GM10847 (cell line): ENCODE results near the gene TMEM234.

Experiments
- POLR2A ChIP-seq: IDR thresholded peaks from 2 replicates; pipeline ENCODE4 v1.6.1; 2011; ENCODE audit not compliant: insufficient read length; ENCODE audit errors: extremely low read depth

Gene TMEM234

DNA sequence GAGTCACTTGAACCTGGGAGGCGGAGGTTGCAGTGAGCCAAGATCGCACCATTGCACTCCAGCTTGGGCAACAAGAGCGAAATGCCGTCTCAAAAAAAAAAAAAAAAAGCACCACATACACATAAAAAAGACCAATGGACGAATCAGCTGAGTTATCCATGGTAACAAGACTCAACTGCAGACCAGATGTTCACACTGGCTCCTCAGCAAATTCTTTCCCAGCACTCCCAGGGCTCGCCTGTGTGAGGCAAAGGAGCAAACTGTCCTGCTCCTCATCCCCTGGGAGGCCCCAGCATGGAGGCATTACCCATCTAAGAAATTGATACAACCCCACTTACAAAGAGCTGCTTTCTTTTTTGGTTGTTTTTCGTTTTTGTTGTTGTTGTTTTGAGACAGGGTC, 3.1 kb downstream of the TMEM234 start:
- no peak for TF ChIP-seq POLR2A

GRCh38 chr1:32216566-32216965, 5.6 kb downstream of the TMEM234 start:
- no peak for TF ChIP-seq POLR2A

DNA sequence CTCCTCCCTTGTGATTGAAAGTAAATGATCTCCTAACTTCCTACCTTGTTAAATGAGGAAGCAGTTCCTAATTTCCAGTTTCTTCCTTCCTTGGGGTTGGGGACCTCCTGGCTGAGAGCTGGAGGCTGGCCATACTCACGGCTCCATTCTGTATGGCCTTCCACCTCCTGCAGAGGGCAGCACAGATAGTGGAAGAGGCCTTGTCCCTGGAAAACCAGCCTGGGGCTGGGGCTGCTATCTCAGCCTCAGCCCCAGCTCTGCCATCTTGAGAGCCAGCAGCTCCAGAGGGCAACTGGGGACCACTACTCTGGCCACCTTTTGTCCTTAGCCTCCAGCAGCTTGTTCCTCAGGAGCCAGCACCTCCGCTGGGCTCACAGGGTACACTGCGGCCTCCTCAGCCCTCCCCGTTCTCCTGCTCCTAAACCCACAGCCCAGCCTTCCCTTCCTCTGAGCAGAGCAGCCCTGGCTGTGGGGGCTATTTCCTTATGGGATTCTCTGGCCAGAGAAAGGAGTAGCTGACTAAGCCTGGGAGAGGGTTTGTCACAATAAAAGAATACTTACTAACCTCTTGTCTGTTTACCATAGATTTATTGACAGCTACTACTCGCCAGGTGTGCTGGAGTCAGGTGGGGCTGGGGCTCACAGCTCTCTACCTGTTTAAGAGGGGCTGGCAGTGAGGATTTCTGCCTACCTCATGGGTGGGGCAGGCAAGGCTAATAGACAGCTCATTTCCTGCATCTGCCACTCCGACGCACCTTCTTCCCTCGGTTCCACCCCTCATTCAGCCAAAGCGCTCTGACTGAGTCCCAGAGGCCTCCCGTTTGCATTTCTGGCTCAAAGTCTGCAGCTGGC, 6.3 kb downstream of the TMEM234 start:
- TF ChIP-seq POLR2A = no peak

DNA sequence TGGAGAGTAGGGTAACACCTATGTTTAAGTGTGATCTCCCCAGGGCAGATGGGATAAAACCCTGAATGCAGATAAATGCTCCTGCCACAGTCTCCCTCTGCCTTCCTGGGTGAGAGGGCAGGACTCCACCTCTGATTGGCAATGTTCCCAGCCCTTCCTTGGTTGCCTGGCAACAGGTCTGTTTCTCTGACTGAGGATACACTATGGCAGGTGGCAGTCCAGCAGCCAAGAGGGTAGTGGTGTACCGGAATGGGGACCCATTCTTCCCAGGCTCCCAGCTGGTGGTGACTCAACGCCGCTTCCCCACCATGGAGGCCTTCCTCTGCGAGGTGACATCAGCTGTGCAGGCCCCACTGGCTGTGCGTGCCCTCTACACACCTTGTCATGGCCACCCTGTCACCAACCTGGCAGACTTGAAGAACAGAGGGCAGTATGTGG, 13.2 kb downstream of the TMEM234 start, which contains the start of gene DCDC2B:
Gene DCDC2B, plus strand, starts transcription at position 199 of the 438 bp plus-strand sequence. Its CDS starts 5 bp downstream, at position 204.
- TF ChIP-seq POLR2A = no peak

DNA sequence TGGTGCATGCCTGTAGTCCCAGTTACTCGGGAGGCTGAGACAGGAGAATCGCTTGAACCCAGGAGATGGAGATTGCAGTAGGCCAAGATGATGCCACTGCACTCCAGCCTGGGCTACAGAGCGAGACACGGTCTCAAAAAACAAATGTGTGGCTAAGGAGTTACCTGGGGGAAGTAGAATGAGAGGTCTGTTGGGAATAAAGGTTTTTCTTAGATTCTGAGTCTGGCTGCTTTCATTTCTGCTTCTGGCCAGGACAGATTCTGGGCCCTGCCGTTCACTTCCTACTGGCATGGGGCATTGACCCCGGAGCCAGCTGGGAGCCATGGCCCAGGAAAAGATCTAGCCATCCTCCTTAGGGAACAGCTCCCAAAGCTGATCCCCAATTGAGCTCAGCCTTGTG, 13.7 kb downstream of the TMEM234 start:
- TF ChIP-seq POLR2A = no peak

GRCh38 chr1:32205401-32206370, 16.5 kb downstream of the TMEM234 start, which contains the start of gene IQCC:
TSS of gene IQCC (plus strand) at chr1:32205671. CDS start at chr1:32205682, 11 bp downstream.
- peak; percentile 77 for TF ChIP-seq POLR2A

DNA sequence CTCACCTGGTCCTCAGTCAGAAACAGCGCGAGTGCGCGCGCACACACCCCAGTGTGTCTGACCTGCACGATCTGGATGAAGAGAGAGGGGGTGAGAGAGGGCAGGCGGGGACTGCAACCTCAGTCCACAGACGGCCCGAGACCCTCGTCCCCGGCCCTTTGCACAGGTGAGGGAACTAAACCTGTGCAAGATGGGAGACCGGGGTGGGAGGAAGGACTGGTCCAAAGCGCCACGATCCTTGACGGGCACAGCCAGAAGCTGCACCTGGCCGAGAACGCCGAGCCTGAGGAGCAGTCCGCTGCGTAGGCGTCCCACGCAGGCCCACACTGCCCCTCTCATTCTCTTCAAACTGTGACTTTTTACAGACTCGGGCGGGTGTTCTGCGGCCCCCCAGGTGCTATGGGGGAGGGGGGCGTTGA, 17.2 kb downstream of the TMEM234 start:
- TF ChIP-seq POLR2A = no peak

DNA sequence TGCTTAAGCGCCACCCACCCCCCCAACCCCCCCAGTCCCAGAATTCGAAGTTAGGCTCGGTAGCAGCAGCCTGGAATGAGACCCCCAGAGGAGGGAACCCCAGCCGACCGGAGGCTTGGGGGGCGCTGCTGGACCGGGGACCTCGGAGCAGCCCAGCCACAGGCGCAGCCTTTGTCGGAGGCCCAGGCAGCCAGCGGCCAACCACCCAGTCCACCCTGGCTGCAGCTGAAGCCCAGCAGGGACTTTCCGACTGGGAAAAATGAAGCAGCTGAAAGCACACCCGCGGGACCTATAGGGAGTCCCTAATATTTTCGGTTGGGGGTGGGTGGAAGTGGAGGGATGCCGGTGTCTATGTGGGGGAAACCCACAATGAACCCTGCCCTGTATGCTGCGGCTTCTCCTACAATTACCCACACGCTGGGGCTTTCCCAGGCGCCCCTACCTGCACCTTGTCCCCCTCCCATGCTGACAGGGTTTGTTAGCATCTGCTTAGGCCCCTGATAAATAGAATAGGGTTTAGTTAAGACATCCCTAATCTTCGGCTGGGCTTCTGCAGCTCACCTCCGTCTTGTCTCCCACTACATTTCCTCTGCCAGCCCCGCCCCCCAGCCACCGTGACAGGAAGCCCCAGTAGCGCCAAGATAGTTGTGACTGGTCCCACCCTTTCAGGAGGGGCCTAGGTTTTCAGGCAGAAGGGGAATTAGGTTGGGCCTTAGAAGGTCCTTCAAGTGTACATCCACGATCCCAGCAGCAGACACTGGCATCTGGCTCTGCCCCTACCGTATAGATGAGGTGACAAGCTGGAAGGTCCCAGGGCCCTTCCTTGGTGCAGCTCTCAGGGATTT, 20.9 kb downstream of the TMEM234 start:
- TF ChIP-seq POLR2A = peak; percentile 10

- no peak for TF ChIP-seq POLR2A
These were observed 21.7 kb downstream of the TMEM234 start, which contains the start of gene CCDC28B for GRCh38 chr1:32200226-32201010. TSS of gene CCDC28B (plus strand) at chr1:32200595. CDS start at chr1:32201936, 1,341 bp downstream.

DNA sequence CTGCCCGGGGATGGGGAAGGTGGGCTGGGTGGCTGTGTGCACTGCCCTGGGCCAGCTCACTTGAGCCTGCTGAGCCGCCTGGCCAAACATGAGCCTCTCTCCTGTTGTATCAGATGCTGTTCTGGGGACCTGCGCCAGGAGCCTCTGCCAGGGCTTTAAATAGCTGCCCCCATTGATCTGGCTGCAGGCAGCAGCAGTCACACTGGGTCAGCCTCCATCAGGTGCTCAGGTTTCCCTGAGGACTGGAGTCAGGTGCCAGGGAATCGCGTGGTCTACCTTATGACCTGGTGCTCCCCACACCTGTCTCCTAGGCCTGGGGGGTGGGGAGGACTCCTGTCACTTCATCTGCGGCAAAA, 22.5 kb downstream of the TMEM234 start:
- TF ChIP-seq POLR2A = no peak

GRCh38 chr1:32199043-32199716, 23.0 kb downstream of the TMEM234 start:
- TF ChIP-seq POLR2A = no peak

- TF ChIP-seq POLR2A = no peak
These were observed 23.7 kb downstream of the TMEM234 start for GRCh38 chr1:32198237-32199042.
